Measurements from ENCODE around the gene TOX3. TPM values are rescaled to one million over a fixed set of nuclear protein-coding genes. Genes with fewer than 3 reads are reported as not detected.

TOX3 gene
- total and polyA plus RNA-seq, 2 of the 13 experiments (the other 11 are each of a cell fraction or from before 2014, with no cell fraction given): 14.5 to 98.6 TPM

- TF ChIP-seq SOX6 (IDR thresholded peaks at IDR 0.05) (no peak), SOX6 (CRISPR knock-in tag; IDR thresholded peaks at IDR 0.05) (peak; percentile 90), FOSL2 (CRISPR knock-in tag; IDR thresholded peaks at IDR 0.05) (peak; percentile 97), STAG1 (CRISPR knock-in tag; IDR thresholded peaks at IDR 0.05) (peak; percentile 11; the same call in 1 of the 2 replicates), PBX2 (CRISPR knock-in tag; IDR thresholded peaks at IDR 0.05) (no peak), ZNF335 (CRISPR knock-in tag; IDR thresholded peaks at IDR 0.05) (no peak), ZNF646 (CRISPR knock-in tag; IDR thresholded peaks at IDR 0.05) (no peak), HMGXB4 (CRISPR knock-in tag; IDR thresholded peaks at IDR 0.05; ENCODE audit: borderline replicate concordance in 1 of 2, low read depth in 1 of 2) (peak in 1 of 2 experiments; percentile 44; a peak in 1 of 4 replicates), FOXO1 (CRISPR knock-in tag; IDR thresholded peaks at IDR 0.05) (peak; percentile 23; the same call in 1 of the 2 replicates), SNAPC2 (CRISPR knock-in tag; IDR thresholded peaks at IDR 0.05) (no peak), ZNF264 (CRISPR knock-in tag; IDR thresholded peaks at IDR 0.05) (no peak), JUNB (CRISPR knock-in tag; IDR thresholded peaks at IDR 0.05; ENCODE audit: borderline replicate concordance) (peak; percentile 41; the same call in 1 of the 2 replicates), KAT8 (CRISPR knock-in tag; IDR thresholded peaks at IDR 0.05) (peak; percentile 49; the same call in 1 of the 2 replicates), ZMYM3 (CRISPR knock-in tag; IDR thresholded peaks at IDR 0.05) (no peak), MLX (CRISPR knock-in tag; IDR thresholded peaks at IDR 0.05) (0 out of 2 replicates have a peak, but pooled peaks have one; percentile 25), ZNF232 (CRISPR knock-in tag; IDR thresholded peaks at IDR 0.05; ENCODE audit: borderline replicate concordance) (no peak), DZIP1 (CRISPR knock-in tag; IDR thresholded peaks at IDR 0.05) (no peak), RXRA (CRISPR knock-in tag; IDR thresholded peaks at IDR 0.05) (no peak)
Measured at GRCh38 chr16:52456368-52456767, 90.6 kb downstream of the TOX3 start (continued).
